ENCODE data around the gene ATPAF2. TPM values are rescaled to one million over a fixed set of nuclear protein-coding genes. Genes with fewer than 3 reads are reported as not detected.

ATPAF2 gene
- total RNA-seq = 22.8 TPM

DNA sequence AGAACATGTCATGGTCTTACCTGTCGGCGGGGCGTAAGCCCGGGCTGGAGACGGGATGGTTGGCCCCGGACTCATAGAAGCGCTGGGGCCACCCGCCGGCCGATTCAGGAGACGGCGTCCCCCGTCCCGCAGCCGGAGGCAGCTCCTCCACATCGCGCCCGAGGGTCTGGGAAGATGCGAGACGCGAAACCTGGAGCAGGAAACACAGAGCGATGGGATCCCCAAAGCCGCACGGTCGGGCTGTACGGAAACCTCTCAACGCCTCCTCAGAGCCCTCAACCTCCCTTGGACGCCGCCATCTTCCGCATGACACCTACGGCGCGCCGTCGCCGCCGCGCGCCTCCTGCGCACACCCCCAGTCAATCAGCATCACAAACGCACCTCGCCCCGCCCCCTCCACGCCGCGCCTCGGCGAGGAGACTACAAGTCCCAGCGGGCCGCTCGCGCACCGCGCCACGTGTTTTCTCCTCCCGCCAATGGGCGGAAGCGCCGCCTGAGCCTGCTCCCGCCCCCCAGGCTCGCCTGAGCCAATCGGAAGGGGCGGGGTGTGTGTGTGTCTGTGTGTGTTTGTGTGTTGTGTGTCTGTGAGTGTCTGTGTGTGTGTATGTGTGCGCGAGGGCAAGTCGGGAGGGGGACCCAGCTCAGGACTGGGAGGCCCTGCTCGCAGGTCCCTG is at the start of gene ATPAF2, which contains the start of gene GID4:
Gene ATPAF2 (minus strand): TSS at position 308 of the 674 bp plus-strand sequence. CDS start 155 bp downstream, at position 153.
Gene GID4 (plus strand): TSS at position 548 of the 674 bp plus-strand sequence. CDS start 57 bp downstream, at position 605.
- ATAC-seq (peak; percentile 99), DNase-seq (ENCODE audit: low spot score) (peak; percentile 100)
- intact Hi-C loops (cut with DNase I) = no loop called here

DNA sequence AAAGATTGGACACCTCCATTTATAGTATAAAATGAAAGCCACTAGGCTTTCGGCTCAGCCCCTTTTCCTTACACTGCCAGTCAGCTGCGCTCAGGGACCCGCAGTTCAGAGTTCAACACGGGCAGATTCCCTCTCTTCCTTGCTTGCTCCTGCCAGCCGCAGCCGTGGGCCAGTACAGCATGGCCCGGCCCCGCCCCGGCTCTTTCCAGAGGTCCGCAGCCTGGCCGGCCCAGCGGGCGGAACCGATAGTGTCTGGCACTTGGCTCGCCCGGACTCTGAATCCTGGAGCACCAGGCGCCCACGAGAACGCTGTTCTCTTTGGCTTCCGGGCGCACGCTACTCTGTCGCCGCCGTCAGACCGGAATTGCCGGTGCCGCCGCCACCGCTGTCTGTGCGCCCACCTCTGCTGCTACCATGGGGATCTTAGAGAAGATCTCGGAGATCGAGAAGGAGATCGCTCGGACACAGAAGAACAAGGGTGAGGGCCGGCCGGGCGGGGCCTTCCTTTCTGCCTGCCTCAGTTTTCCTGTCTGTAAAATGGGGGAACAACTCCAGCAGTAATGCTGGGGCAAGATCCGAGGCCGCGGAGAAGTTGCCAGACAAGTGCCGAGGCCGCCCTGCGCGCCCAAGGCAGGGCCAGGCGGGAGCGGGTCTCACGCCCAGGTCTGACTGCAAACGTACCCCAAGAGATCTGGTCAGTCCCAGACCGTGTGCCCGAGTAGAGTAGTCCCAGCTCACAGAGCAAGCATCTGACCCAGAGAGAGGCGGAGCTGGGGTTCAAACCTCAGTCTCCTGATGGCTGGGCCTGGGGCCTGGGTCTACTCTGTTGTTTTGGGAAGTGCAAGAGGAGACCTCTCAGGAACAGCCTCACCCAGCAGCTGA is 48.9 kb upstream of the ATPAF2 start, which contains the start of gene DRG2:
Gene DRG2 (plus strand): TSS at position 339 of the 882 bp plus-strand sequence. CDS start 76 bp downstream, at position 415.
- DNase-seq (ENCODE audit: low spot score) (peak; percentile 95), ATAC-seq (peak; percentile 98)
- intact Hi-C loops (cut with DNase I) = no loop called here

DNA sequence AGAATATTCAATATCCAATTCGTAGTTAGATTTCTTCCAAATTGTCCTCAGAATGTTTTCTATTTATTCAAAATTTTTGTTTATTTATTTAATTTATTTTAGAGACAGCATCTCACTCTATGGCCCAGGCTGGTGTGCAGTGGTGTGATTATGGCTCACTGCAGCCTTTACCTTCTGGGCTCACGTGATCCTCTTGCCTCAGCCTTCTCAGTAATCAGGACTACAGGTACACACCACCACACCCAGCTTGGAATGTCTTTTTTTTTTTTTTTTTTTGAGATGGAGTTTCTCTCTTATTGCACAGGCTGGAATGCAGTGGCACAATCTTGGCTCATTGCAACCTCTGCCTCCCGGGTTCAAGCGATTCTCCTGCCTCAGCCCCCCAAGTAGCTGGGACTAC is 45.3 kb upstream of the ATPAF2 start:
- ATAC-seq (no peak), DNase-seq (ENCODE audit: low spot score) (no peak)
- intact Hi-C loops (cut with DNase I) = no loop called here

DNA sequence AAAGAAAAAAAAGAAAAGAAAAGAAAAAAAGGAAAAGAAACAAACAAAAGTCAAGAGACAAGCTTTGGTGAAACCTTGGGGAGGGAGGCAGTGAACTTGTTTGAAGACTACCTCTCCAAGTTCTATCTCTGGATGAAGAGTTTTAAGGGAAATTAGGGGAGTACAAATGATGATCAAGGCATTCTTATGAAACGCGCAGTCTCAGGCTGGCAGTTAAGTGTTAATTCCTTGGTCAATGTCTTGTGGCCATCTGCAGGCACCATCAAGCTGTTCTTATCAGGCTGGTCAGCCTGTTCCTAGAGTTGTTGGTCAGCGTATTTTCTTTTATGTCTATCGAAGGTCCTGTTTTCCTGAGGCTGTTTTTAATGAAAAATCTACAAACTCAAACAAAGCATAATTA is 40.6 kb upstream of the ATPAF2 start:
- no peak for ATAC-seq
- DNase-seq (ENCODE audit: low spot score) = no peak
- intact Hi-C loops (cut with DNase I) = no loop called here

DNA sequence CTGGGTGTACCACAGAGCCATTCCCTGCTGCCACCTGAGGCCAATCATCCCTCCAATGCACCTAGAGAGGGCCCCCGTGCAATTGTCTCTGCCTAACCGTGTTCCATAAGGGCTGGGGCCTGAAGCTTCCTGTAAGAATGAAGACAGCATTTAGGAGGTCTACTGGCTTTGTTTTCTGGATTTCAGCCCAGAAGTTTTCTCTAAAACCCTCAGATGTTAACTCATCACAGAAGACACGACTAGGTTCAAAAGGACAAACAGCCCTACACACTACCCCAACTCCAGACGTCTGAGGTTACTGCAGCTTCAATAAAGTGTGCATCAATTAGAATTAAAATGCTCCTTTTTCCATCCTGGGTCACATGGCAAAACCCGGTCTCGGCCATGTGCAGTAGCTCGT is 38.0 kb upstream of the ATPAF2 start:
- intact Hi-C loops (cut with DNase I) = no loop called here

DNA sequence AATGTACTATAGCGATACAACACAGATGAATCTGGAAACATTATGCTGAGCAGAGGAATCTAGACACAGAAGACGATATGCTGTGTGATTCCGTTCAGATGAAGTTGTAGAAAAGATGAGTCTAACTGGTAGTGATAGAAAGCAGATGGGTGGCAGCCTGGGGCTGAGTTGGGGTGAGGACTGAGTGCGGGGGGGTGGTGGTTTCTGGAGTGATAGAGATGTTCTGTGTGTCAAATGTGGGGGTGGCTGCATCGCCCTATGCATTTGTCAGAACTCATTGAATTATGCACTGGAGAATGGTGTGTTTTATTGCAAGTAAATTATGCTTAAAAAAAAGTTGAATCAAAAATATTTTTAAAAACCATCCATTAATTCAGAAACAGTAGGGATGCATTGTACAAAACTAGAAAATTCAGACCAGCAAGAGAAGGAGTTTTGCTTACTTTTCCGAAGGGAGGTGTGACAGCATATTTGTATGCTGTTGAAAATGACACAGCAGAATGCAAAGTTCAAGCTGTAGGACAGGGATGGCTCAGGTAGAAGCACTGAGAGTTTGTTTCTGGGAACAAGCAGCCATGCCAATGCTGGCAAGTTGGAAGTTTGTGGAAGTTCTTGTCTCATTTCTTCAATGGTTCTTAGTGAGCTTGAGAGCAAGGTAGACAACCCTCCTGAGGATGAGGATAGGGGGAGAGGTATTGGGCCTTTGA is 35.8 kb upstream of the ATPAF2 start:
- DNase-seq (ENCODE audit: low spot score) (no peak), ATAC-seq (no peak)
- intact Hi-C loops (cut with DNase I) = no loop called here

More for the DNA sequence above, 38.0 kb upstream of the ATPAF2 start:
- ATAC-seq = no peak
- no peak for DNase-seq (ENCODE audit: low spot score)

DNA sequence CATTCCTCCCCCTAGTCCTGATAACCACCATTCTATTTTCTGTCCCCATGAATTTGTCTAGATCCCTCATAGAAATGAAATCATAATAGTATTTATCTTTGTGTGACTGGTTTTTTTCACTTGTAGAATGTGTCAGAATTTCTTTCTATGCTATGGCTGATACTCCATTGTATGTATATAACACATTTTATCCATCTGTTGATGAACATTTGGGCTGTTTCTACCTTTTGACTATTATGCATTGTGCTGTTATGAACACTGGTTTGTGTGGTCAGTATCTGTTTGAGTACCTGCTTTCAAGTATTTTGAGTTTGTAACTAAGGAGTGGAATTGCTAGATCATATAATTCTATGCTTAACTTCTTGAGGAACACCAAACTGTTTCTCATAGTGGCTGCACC is 32.8 kb upstream of the ATPAF2 start:
- intact Hi-C loops (cut with DNase I) = no loop called here

DNA sequence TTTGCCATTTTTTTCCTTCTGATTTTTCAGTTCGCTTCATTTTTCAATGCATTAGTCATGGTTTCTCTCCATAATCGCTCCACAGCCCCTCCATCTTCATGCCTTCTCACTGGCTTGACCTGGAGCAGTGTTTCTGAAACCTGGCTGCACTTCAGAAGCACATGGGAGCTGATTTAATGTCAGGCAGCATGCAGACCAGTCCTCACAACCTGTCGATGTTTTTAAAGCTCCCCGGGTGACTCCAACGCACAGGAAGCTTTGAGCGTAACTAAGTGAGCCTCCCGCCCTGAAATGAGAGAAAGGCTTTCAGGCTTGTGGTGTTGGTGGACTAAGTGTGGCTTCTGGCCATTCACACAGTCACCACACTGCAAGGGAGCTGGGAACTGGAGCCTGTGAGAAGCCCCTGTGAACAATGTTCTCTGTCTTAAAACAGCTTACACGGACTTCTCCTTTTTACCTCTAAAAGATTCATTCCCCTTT is 31.9 kb upstream of the ATPAF2 start:
- intact Hi-C loops (cut with DNase I) = no loop called here
- DNase-seq (ENCODE audit: low spot score) (no peak), ATAC-seq (peak; percentile 32)

More for the DNA sequence above, 32.8 kb upstream of the ATPAF2 start:
- DNase-seq (ENCODE audit: low spot score) (no peak), ATAC-seq (no peak)

DNA sequence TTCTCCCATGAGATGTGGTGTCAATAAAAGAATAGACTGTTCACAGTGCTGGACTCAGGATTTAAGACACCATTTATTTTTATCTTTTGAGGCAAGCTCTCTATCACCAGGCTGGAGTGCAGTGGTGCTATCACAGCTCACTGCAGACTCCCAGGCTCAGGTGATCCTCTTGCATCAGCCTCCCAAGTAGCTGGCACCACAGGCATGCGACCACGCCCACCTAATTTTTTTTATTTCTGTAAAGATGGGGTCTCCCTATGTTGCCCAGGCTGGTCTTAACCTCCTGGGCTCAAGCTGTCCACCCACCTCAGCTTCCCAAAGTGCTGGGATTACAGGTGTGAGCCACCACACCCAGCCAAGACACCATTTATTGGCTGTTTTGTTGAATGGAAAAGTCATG is 30.1 kb upstream of the ATPAF2 start:
- no peak for ATAC-seq
- intact Hi-C loops (cut with DNase I) = loop anchor here (10.0 kb wide), 1 partner anchor 686 kb away; no protein-coding TSS in a partner anchor
- no peak for DNase-seq (ENCODE audit: low spot score)

DNA sequence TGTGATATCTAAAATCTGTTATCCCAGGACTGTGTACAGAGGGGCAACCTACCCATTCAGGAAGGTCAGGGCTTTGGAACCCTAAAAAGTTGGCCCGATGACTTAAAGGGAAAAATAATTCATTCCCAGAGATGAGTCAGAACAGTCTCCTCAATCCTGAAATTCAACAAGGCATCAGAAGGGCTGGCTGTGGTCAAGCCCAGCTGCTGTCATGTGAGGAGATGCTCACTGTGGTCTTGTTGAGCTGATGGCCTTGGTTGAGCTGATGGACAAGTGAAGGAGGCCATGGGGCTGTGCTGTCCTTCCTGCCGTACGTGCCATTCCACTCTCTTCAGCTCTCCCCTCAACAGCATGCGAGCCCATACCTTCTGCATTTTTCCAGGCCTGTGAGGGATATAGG is 27.9 kb upstream of the ATPAF2 start:
- intact Hi-C loops (cut with DNase I) = loop anchor here (10.0 kb wide), 1 partner anchor 688 kb away; no protein-coding TSS in a partner anchor
- DNase-seq (ENCODE audit: low spot score) = no peak
- ATAC-seq = no peak

DNA sequence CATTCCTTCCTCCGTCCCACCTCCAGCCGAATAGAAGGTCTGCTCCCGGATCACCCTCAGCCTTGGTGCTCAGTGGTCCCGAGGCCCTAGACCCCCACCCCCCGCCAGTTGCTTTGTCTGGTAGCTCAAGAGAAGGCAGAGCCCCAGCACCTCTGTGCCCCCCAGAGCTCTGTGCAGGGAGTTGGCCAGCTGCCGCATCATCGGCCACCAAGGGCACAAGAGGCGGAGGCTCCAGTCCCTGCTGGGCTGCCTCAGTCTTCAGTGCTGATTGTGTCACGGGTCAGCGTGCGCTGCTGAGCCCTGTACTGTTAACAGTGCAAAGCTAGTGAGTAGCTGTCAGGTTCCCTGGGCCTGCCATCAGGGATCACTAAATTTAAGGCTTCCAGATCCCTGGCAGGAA is 26.6 kb upstream of the ATPAF2 start:
- intact Hi-C loops (cut with DNase I) = loop anchor here (10.0 kb wide), 1 partner anchor 689 kb away; no protein-coding TSS in a partner anchor
- ATAC-seq = peak; percentile 45

DNA sequence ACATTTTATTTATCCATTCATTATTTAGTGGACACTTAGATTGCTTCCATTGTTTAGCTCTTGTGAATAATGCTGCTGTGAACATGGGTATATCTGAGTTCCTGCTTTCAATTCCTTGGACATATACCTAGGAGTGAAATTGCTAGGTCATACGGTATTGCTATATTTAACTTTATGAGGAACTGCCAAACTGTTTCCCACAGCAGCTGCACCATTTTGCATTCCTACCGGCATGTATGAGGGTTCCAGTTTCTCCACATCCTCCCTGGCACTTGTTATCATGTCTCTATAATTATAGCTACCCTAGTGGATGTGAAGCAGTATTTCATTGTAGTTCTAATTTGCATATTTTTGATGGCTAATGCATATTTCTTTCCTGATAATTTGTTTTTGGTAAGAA is 25.1 kb upstream of the ATPAF2 start:
- ATAC-seq = no peak
- intact Hi-C loops (cut with DNase I) = loop anchor here (10.0 kb wide), 1 partner anchor 691 kb away; no protein-coding TSS in a partner anchor
- no peak for DNase-seq (ENCODE audit: low spot score)

More for the DNA sequence above, 26.6 kb upstream of the ATPAF2 start:
- DNase-seq (ENCODE audit: low spot score) = no peak

DNA sequence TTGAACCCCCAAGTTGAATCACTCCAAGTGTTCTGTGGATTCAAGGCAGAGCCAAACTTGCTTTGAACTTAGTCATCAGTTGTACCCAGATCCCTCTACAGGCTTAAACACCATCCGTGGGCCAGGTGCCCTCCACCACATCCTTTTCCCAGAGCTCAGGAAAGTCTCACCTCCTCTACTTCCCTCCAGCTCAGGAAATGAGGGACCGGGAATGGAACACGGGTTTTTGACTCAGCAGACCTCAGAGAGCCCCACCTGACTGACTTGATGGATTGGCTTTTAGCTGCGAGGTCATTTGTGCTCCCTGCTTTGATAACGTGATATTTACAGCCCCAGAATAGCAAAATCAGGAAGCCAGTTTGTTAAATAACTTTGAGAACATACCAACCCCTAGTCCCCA is 20.3 kb upstream of the ATPAF2 start:
- intact Hi-C loops (cut with DNase I) = no loop called here
- ATAC-seq = no peak
- DNase-seq (ENCODE audit: low spot score) = no peak

DNA sequence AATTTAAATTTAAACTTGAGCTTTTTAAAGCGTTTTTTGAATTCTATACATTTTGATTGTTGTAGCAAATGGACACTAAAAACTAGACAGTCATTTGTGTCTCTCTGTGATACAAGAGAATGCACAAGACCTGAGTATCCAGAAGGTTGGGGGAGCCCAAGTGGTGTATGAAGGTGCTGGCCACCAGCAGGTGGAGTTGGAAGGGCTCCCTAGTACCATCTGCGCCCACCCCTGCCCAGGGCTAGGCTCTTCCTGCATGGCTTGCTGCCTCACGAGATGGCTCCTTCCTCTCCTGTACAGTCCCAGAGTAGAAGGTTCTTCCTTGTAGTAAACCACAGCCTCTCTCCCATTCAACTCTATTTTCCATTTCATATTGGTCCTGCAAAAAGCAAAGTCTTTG is 17.2 kb upstream of the ATPAF2 start:
- ATAC-seq (no peak), DNase-seq (ENCODE audit: low spot score) (no peak)
- intact Hi-C loops (cut with DNase I) = no loop called here

DNA sequence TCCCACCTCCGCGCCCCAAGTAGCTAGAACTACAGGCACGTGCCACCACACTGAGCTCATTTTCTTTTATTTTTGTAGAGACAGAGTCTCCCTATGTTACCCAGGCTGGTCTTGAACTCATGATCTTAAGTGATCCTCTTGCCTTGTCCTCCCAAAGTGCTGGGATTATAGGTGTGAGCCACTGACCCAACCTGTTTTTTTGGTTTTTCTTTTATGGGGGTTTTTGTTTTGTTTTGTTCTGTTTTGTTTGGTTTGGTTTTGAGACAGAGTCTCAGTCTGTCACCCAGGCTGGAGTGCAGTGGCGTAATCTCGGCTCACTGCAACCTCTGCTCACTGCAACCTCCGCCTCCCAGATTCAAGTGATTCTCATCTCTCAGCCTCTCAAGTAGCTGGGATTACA is 16.6 kb upstream of the ATPAF2 start:
- ATAC-seq (no peak), DNase-seq (ENCODE audit: low spot score) (no peak)
- intact Hi-C loops (cut with DNase I) = no loop called here

DNA sequence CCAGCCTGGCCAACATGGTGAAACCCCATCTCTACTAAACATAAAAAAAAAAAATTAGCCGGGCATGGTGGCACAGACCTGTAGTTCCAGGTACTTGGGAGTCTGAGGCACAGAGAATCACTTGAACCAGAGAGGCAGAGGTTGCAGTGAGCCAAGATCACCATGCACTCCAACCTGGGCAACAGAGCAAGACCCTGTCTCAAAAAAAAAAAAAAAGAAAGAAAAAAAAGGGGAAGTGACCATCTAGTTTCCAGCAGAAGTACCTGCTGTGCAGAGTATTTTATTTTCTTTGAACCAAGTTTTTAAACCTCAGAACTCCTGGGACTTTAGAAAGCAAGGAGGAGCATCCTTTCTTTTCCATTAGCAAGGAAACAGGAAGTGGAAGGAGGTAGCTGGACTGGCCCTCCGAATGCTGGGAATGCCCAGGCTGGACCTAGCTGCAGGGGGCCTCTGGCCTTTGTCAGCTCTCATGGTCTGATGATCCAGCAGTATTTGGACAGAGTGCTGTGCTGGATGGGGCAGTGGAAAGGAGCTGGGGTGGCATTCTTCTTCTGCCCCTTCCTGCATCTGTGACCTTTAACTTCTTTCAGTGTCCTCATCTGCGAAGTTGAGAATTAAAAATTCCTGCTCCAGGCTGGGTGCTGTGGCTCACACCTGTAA is 6.9 kb upstream of the ATPAF2 start:
- no peak for DNase-seq (ENCODE audit: low spot score)
- intact Hi-C loops (cut with DNase I) = no loop called here
- ATAC-seq = no peak

DNA sequence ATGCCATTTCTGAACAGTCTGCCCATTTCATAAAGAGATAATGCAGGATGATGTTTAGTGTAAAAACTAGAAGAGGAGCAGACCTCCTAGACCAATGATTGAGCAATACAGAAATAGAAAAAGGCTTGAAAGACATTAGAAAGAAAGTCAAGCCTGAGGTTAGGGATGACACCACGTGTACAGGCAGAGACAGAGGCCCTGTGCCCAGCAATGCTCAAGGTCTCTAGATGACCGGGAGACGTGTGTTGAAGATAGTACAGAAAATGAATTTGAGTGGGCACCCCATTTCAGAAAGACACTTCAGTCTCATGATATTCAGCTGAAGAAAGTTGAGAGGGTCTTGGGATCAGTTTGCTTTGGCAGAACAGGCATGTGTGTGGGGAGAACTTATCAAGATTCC is 5.6 kb upstream of the ATPAF2 start:
- intact Hi-C loops (cut with DNase I) = no loop called here
- DNase-seq (ENCODE audit: low spot score) = no peak
- no peak for ATAC-seq

DNA sequence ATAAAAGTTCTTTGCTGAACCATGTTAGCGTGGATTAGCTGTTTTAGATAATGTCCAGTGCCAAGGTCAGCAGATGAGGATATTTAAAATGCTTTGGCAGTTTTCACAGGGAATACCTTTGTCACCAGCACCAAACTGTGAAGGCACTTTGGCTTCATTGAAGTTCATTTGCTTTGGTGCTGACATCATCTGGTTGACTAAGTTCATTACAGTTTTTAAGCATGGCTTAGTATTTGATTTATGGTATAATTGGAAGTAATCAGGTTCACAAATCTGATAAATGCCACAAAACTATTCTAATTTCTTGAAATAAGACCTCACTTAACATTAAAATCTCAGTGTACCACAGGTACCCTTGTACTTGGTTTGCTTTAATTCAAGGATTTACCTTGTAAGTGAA is 4.5 kb upstream of the ATPAF2 start:
- DNase-seq (ENCODE audit: low spot score) = no peak
- intact Hi-C loops (cut with DNase I) = no loop called here
- ATAC-seq = no peak

DNA sequence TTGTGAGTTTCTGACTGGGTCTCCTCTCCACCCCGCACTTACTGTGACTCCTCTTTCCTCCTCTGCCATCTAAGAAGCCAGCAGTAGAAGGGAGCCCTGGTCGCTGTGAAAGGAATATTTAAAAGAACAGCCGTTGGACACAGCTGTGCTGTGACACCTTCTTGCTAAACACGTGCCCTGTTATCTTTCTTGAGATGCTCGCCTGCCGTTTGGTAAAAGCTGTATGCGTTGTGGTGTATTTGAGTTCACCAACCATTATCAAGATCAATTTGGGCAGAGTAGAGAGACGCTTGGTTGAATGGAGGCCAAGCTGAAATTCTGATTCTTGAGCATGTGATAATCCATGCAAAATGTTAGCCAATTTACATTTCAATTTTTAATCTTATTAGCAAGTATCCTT is 4.0 kb upstream of the ATPAF2 start:
- DNase-seq (ENCODE audit: low spot score) (no peak), ATAC-seq (no peak)
- intact Hi-C loops (cut with DNase I) = no loop called here

Data from sciatic nerve (tissue), 2 donors.